Kidney epithelial cell (primary cell): ENCODE results near the gene MRM1. TPM values are rescaled to one million over a fixed set of nuclear protein-coding genes. Genes with fewer than 3 reads are reported as not detected.

Experiments used
- DNase-seq: peaks from one replicate; pipeline ENCODE4 v3.0.0-alpha.2; 2010; ENCODE audit warnings: low read depth
- H3K27me3 ChIP-seq: 2 replicates; pipeline ENCODE4 v1.6.0; 2011; ENCODE audit warnings: low read length; ENCODE audit not compliant: control insufficient read depth, insufficient read depth
- H3K36me3 ChIP-seq: 2 replicates; pipeline ENCODE4 v1.5.1; 2011; ENCODE audit warnings: low read length; ENCODE audit not compliant: control insufficient read depth, insufficient read depth
- H3K4me3 ChIP-seq: 2 replicates; pipeline ENCODE4 v1.5.1; 2011; ENCODE audit warnings: low read depth, mild to moderate bottlenecking, control low read depth, low read length
- total RNA-seq: library from RNA; depleted of rRNA; stranded (reverse); fragments of >200 nt; gene quantifications from 2 replicates; pipeline ENCODE4 v1.2.3, GENCODE V29; 2015
- TF ChIP-seq, protein P1 (sequence below): IDR thresholded peaks from 2 replicates; pipeline ENCODE4 v1.5.1; 2011; ENCODE audit warnings: mild to moderate bottlenecking, moderate library complexity, low read length, control low read depth, inconsistent platforms; ENCODE audit not compliant: insufficient read depth, poor library complexity, severe bottlenecking

The MRM1 gene, protein sequence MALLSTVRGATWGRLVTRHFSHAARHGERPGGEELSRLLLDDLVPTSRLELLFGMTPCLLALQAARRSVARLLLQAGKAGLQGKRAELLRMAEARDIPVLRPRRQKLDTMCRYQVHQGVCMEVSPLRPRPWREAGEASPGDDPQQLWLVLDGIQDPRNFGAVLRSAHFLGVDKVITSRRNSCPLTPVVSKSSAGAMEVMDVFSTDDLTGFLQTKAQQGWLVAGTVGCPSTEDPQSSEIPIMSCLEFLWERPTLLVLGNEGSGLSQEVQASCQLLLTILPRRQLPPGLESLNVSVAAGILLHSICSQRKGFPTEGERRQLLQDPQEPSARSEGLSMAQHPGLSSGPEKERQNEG
- total RNA-seq, result 6.6 and 8.3 TPM in 2 replicates

DNA sequence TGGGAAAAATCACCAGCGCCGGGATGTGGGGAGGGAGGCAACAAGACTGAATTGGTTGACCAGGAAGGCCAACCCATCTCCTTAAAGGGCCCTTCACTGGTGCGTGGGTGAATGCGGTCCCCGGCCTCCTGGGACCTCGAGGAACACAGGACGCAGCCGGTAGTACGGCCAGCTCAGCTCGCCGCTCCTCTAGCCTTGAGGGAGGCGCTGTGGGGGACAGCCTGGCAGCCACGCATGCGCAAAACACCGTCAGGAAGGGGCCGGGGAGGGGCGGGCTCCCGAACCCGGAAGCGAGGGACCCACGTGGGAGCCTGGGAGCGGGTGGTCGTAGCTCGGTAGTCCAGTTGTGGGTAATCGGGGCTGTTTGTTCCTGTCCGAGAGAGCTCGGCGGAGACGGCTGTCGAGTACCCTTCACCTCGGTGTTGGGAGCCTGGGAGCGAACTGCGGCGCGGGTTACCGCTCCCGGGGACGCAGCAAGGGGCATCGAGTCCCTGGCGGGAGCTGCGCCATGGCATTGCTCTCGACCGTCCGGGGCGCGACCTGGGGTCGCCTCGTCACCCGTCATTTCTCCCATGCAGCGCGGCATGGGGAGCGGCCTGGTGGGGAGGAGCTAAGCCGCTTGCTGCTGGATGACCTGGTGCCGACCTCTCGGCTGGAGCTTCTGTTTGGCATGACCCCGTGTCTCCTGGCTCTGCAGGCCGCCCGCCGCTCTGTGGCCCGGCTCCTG is at the start of gene MRM1:
TSS of gene MRM1 (plus strand) at position 281 of the 727 bp plus-strand sequence. CDS start at position 509, 228 bp downstream.
- peak; percentile 69 for DNase-seq
- Histone ChIP-seq H3K4me3 (peak within 1 kb of the TSS; percentile 67), H3K27me3 (no peaks in the 10 kb centered on the region), H3K36me3 (peaks cover 1% of the 10 kb centered on the region)
- TF ChIP-seq, protein P1, sequence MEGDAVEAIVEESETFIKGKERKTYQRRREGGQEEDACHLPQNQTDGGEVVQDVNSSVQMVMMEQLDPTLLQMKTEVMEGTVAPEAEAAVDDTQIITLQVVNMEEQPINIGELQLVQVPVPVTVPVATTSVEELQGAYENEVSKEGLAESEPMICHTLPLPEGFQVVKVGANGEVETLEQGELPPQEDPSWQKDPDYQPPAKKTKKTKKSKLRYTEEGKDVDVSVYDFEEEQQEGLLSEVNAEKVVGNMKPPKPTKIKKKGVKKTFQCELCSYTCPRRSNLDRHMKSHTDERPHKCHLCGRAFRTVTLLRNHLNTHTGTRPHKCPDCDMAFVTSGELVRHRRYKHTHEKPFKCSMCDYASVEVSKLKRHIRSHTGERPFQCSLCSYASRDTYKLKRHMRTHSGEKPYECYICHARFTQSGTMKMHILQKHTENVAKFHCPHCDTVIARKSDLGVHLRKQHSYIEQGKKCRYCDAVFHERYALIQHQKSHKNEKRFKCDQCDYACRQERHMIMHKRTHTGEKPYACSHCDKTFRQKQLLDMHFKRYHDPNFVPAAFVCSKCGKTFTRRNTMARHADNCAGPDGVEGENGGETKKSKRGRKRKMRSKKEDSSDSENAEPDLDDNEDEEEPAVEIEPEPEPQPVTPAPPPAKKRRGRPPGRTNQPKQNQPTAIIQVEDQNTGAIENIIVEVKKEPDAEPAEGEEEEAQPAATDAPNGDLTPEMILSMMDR, result peak; percentile 21

DNA sequence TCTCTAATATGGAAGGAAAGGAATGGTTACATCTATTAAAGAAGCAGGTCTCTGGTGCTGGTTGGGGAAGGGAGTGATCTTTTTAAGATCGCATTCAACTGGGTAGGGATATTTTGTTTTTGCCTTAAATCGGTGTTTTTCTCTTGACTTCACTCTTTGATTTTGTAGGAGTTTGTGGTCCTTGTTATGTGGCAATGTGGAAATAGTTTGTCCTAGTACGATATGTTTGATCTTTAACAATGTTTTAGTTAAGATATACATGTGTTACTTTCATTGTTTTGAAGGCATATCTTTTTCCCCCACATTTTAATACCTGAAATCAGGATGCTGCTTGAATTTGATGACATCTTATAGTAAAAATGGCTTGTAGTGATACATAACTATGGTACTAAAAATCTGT is 47.9 kb upstream of the MRM1 start:
- no peak for DNase-seq
- H3K27me3 ChIP-seq, result no peaks in the 10 kb centered on the region
- no peaks in the 10 kb centered on the region for H3K36me3 ChIP-seq
- TF ChIP-seq, protein P1, result no peak
- H3K4me3 ChIP-seq, result no peak overlapping the region

DNA sequence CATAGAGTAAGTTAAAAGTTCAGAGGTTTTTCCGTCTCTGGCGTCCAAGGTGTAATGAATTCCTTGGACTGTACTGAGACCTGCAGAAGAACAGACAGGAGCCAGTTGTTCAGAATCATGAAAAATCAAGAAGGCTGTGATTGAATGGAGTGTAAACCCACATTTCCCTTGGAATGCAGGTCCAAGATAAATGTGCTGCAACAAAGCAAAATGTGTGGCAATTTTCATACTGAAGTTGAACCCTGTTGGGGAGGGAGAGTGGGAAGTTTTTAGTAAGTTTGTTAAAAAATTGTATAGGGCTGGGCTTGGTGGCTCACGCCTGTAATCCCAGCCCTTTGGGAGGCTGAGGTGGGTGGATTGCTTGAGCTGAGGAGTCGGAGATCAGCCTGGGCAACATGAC is 35.3 kb upstream of the MRM1 start:
- DNase-seq, result no peak
- Histone ChIP-seq H3K4me3 (no peak overlapping the region), H3K27me3 (no peaks in the 10 kb centered on the region), H3K36me3 (no peaks in the 10 kb centered on the region)
- TF ChIP-seq, protein P1, result no peak

DNA sequence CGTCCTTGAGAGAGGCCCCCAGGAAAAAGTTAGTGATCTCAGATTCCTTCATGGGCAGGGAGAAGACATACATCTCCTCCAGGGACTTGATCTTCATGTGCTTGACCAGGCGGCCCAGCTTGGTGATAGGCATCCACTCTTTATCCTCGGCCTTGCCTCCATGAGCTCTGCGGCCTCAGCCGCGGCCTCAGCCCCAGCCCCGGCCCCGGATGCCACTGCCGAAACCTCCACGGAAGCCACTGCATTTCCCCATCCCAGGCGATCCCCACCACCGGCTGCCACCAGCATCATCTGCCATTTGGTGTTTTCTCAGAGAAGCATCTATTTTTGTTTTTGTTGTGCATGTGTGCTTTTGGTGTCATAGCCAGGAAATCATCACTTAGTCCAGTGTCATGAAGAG is 26.4 kb upstream of the MRM1 start:
- no peak overlapping the region for H3K4me3 ChIP-seq
- no peak for DNase-seq
- peaks cover 2% of the 10 kb centered on the region for H3K36me3 ChIP-seq
- TF ChIP-seq, protein P1, result no peak
- H3K27me3 ChIP-seq, result no peaks in the 10 kb centered on the region

DNA sequence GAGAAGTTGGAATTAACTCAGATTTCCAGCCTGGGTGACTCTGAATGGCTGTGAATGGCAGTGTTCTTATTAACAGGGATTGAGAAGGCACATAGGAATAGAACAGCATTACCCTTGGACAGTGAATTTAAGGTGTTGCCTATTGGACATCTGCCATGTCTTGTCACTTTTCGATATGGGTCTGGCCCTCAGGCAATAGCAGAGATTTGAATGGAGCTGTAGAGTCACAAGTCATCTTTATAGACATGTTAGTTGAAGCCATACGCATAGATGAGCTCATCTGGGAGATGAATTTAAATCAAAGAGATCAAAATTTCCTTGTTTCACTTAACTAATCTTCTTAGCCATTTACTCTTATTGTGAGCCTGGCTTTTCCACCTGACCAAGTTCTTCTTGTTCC is 24.6 kb upstream of the MRM1 start:
- TF ChIP-seq, protein P1, result no peak
- Histone ChIP-seq H3K36me3 (peaks cover 2% of the 10 kb centered on the region), H3K27me3 (no peaks in the 10 kb centered on the region), H3K4me3 (no peak overlapping the region)
- no peak for DNase-seq
